NOMO-1 treated with dmso at 0.1 percent for 144 hours (cell line): ENCODE data around the gene CEP83.
"Not testable (repeated sequence)": the region's sequence is repeated elsewhere in the genome, so short reads cannot be mapped to it uniquely, and the experiment has no call there.

ENCODE experiments used
- DNase-seq: peaks from one replicate; lab custom pipeline; 2025; ENCODE audit not compliant: unreplicated experiment; lab: John Stamatoyannopoulos, UW

Gene CEP83

DNA sequence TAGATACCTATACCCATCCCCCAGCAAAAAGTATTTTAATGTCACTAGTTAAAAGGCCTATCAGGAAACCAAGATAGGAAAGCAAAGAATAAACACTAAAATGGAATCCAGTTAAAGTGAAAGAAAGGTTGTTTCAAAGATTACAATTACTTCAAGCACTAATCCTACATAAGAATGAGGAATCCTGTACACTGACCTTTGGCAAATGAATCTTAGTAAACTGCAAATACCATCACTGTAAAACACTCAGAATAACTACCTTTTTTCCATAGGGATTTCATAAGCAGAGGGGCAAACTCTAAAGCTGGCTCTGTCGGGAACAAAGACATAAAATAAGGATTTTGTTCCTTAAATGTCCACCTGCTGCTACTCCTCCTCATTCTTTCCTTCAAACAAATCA, 25.9 kb downstream of the CEP83 start:
- no peak for DNase-seq

GRCh38 chr12:94430304-94430703, 29.4 kb downstream of the CEP83 start:
- no peak for DNase-seq

- no peak for DNase-seq
Measured at GRCh38 chr12:94429633-94430032, 30.0 kb downstream of the CEP83 start.

- no peak for DNase-seq
Measured at GRCh38 chr12:94429191-94429590, 30.5 kb downstream of the CEP83 start.

GRCh38 chr12:94427501-94428381, 31.9 kb downstream of the CEP83 start:
- no peak for DNase-seq

DNA sequence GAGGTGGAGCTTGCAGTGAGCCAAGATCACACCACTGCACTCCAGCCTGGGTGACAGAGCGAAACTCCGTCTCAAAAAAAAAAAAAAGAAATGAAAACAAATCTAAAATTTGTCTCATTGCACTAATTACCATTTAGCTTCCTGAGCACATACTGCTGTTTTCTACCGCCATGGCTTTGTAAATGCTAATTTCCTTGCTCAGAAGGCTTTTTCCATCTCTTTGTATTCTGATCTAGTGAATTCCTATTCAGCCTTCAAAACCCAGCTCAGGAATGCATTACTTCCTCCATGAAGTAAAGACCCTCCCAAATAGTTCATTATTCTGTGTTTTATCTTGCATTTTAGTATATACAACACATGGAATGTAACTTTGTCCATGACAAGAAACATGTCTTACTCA, 33.6 kb downstream of the CEP83 start:
- DNase-seq, result no peak

GRCh38 chr12:94424830-94425229, 34.8 kb downstream of the CEP83 start:
- not testable (repeated sequence) for DNase-seq

DNA sequence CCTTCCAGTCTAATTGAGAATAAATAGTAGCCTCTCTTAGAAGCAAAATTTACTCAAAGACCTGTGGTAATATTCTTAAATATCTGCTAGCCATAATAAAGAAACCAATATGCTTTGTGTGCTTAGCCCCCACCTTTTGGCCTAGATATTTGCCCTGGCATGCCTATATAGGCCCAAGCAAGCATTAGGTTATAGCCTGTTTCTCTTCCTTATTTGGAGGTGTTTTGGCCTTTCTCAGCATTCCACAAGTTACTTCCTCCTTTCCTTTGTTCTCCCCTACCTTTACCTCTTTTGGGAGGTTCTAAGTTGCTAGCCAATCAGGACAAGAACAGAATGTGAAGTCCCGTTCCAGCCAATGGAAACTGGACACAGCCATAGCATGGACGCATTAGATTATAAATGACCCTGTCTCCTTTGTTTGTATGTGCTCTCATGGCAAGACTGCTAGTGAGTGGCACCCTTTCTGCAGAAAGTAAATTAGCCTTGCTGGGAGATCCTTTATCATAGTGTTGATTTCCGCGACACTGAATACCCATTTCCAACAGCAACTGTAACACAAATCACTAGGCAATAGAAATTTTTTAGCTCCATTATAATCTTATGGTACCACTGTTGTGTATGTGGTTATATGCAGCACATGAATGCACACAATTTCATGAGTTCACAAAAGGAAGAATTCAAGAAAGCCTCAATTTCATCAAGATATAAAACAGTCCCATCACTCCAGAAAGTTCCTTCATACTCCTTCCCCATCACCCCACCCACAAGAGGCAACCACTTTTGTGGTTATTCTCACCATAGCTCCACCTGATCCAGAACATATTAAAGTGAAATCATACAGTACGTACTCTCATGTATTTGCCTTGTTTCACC, 37.6 kb downstream of the CEP83 start:
- DNase-seq, result no peak

- DNase-seq, result no peak
Measured at GRCh38 chr12:94418517-94418916, 41.1 kb downstream of the CEP83 start.

- DNase-seq, result no peak
Measured at GRCh38 chr12:94416613-94417012, 43.1 kb downstream of the CEP83 start.

DNA sequence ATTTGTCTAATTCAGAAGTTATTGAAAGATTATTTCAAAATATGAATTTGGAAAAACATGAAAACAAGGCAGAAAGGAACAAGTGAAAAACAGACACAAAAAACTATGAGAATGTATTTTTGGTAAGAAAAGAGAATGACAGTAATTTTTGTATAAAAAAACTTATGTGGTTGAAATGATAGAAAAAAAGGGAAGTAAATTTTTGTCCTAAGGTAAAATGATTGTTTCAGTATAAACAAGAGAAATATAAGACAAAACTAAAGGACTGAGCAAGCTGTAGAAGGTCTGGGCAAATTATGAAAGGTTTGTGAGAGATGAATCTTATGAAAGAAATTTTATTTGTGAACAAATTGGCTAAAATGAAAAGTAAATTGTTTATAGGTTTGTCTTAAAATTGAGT, 44.6 kb downstream of the CEP83 start:
- no peak for DNase-seq

DNA sequence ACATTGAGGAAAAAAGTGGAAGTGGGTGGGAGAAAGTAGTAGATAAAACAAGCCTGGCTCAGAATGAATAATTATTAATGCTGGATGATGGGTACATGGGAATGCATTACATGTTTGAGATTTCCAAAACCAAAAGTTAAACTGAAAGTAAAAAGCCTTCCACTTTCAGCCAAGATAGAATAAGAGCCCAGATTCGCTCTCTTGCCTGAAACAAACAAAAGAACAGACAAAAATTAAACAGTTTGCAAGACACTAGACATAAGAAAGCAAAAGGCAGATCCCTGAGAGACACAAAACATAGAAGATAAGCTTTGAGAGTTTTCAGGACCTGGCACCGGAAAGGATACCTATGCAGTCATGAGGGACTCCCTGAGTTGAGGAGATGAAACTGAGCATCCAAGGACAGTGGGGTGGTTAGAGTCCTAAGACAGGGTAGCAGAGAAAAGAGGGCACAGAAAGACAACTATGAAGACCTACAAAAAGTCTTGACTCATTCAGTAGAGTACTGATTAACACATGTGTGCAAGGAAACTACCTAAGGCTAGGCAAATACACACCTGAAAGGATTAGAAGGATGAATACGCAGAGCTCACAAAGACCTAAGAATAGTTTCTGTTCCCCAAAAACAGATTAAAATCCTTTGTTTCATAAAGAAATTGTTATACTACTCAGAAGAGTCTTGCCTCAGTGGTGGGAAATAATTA, 54.1 kb downstream of the CEP83 start:
- DNase-seq, result no peak

- DNase-seq, result no peak
Measured at GRCh38 chr12:94404854-94405253, 54.8 kb downstream of the CEP83 start.

GRCh38 chr12:94401326-94401725, 58.3 kb downstream of the CEP83 start:
- DNase-seq, result no peak

GRCh38 chr12:94398685-94399084, 61.0 kb downstream of the CEP83 start:
- not testable (repeated sequence) for DNase-seq

GRCh38 chr12:94397401-94397800, 62.3 kb downstream of the CEP83 start:
- no peak for DNase-seq

GRCh38 chr12:94396014-94396413, 63.7 kb downstream of the CEP83 start:
- DNase-seq, result not testable (repeated sequence)

- no peak for DNase-seq
Measured at GRCh38 chr12:94390130-94390485, 69.6 kb downstream of the CEP83 start.

DNA sequence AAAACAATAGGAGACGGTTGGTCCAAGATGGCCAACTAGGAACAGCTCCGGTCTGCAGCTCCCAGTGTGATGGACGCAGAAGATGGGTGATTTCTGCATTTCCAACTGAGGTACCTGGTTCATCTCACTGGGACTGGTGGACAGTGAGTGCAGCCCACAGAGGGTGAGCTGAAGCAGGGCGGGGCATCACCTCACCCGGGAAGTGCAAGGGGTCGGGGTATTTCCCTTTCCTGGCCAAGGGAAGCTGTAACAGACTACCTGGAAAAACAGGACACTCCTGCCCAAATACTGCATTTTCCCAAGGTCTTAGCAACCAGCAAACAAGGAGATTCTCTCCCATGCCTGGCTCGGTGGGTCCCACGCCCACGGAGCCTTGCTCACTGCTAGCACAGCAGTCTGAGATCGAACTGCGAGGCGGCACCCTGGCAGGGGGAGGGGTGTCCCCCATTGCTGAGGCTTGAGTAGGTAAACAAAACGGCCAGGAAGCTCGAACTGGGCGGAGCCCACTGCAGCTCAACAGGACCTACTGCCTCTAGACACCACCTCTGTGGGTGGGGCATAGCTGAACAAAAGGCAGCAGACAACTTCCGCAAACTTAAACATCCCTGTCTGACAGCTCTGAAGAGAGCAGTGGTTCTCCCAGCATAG, 70.1 kb downstream of the CEP83 start:
- DNase-seq, result not testable (repeated sequence)

GRCh38 chr12:94386422-94386821, 73.2 kb downstream of the CEP83 start:
- DNase-seq, result no peak

DNA sequence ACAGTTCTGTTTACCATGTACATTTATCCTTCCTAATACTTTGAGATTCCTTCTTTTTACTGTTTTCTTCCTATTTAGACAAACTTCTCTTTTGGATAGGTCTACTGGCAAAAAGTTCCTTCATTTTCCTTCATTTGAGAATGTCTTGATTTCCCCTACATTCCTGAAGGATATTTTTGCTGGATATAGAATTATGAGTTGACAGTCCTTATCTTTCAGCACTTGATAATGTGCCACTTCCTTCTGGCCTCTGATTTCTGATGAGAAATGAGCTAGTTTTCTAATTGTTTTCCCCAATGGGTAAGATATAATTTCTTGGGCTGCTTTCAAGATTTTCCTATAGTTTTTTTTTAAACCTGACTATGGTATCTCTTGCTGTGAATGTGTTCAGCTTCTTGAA, 75.6 kb downstream of the CEP83 start:
- DNase-seq, result no peak
